BJ (cell line): ENCODE results near the gene SORBS1. TPM values are rescaled to one million over a fixed set of nuclear protein-coding genes. Genes with fewer than 3 reads are reported as not detected.

Experiments
- CTCF ChIA-PET: fragments of 350-600 bp; formaldehyde crosslinking; extraction: SDS; loops from one replicate; lab custom pipeline; 2021; ENCODE audit warnings: antibody characterized with exemption, inconsistent platforms; lab: Yijun Ruan, JAX
- POLR2A ChIA-PET: fragments of 300-600 bp; sonication (Branson Sonifier 250); formaldehyde crosslinking; extraction: SDS; loops from one replicate; lab custom pipeline; 2021; ENCODE audit warnings: antibody characterized with exemption; lab: Charles Lee
- DNase-seq: peaks from one replicate; pipeline ENCODE4 v3.0.0-alpha.2; 2011; ENCODE audit warnings: low read depth
- H3K27me3 ChIP-seq: 2 replicates; pipeline ENCODE4 v1.6.0; 2011; ENCODE audit warnings: low read length; ENCODE audit not compliant: control insufficient read depth, insufficient read depth
- H3K36me3 ChIP-seq: 2 replicates; pipeline ENCODE4 v1.5.1; 2011; ENCODE audit warnings: low read length; ENCODE audit not compliant: control insufficient read depth, insufficient read depth
- H3K4me3 ChIP-seq: 2 replicates; pipeline ENCODE4 v1.5.1; 2011; ENCODE audit warnings: low read depth, mild to moderate bottlenecking, control low read depth, low read length
- CTCF ChIP-seq: IDR thresholded peaks from 2 replicates; pipeline ENCODE4 v1.5.1; 2011; ENCODE audit warnings: low read depth, mild to moderate bottlenecking, control low read depth, inconsistent platforms, low read length, moderate library complexity; ENCODE audit not compliant: insufficient read depth
- polyA plus RNA-seq: library from polyadenylated mRNA; depleted of rRNA; stranded (reverse); fragments of >200 nt; gene quantifications from 2 replicates; pipeline ENCODE4 v1.2.3, GENCODE V29; 2011

Gene SORBS1
- polyA plus RNA-seq, 1 experiment = 1.8 TPM

- POLR2A ChIA-PET = no interaction called here
Measured at GRCh38 chr10:95329296-95329695, 231.9 kb downstream of the SORBS1 start.

GRCh38 chr10:95328013-95328412, 233.2 kb downstream of the SORBS1 start:
- Histone ChIP-seq H3K27me3 (peaks cover 2% of the 10 kb centered on the region; the same call in 1 of the 2 replicates), H3K36me3 (no peaks in the 10 kb centered on the region), H3K4me3 (no peak overlapping the region)
- no peak for TF ChIP-seq CTCF
- CTCF ChIA-PET = no interaction called here
- POLR2A ChIA-PET = no interaction called here
- no peak for DNase-seq

More at GRCh38 chr10:95329296-95329695, 231.9 kb downstream of the SORBS1 start:
- Histone ChIP-seq H3K36me3 (no peaks in the 10 kb centered on the region), H3K27me3 (0 out of 2 replicates have a peak, but pooled peaks cover 1% of the 10 kb centered on the region), H3K4me3 (no peak overlapping the region)
- CTCF ChIA-PET = interaction anchor here (1.3 kb wide), 2 partner anchors 10 to 84 kb away, joined by 3 to 4 read pairs; no protein-coding TSS in a partner anchor
- TF ChIP-seq CTCF = no peak
- DNase-seq = no peak

- Histone ChIP-seq H3K27me3 (peaks cover 2% of the 10 kb centered on the region; the same call in 1 of the 2 replicates), H3K36me3 (no peaks in the 10 kb centered on the region), H3K4me3 (no peak overlapping the region)
- no peak for DNase-seq
- POLR2A ChIA-PET = no interaction called here
- CTCF ChIA-PET = interaction anchor here (1.0 to 1.1 kb wide), 2 partner anchors 23 to 47 kb away, joined by 3 read pairs; no protein-coding TSS in a partner anchor
- TF ChIP-seq CTCF = no peak
Measured at GRCh38 chr10:95327367-95327766, 233.8 kb downstream of the SORBS1 start.

- CTCF ChIA-PET = interaction anchor here (1.0 to 1.1 kb wide), 2 partner anchors 24 to 46 kb away, joined by 3 read pairs; no protein-coding TSS in a partner anchor
- peaks cover 2% of the 10 kb centered on the region; the same call in 1 of the 2 replicates for H3K27me3 ChIP-seq
- no peak for TF ChIP-seq CTCF
Measured at GRCh38 chr10:95326396-95326795, 234.8 kb downstream of the SORBS1 start.

DNA sequence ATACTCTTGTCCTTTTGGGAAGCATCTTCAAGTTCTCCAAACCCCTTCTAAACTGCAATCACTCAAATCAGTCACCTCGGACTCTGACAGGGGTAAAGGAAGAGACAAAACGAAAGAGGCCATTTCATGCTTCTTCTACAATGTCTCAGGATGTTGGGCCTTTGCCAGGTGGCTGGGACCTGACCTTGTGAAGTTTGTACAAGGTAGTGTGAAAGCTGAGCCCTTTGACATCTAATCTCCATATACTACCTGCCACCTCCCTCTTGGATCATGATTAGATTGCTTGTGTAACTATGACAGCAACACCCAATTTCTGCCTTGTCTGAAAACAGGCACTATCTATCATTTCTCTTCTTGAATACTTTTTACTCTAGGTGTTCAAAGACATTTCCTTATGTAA, 235.3 kb downstream of the SORBS1 start:
- POLR2A ChIA-PET = no interaction called here
- peaks cover 2% of the 10 kb centered on the region; the same call in 1 of the 2 replicates for H3K27me3 ChIP-seq
- no peak overlapping the region for H3K4me3 ChIP-seq
- CTCF ChIA-PET = no interaction called here
- H3K36me3 ChIP-seq = no peaks in the 10 kb centered on the region
- DNase-seq = no peak
- TF ChIP-seq CTCF = no peak

More at GRCh38 chr10:95326396-95326795, 234.8 kb downstream of the SORBS1 start:
- no peaks in the 10 kb centered on the region for H3K36me3 ChIP-seq
- POLR2A ChIA-PET = no interaction called here
- no peak for DNase-seq
- H3K4me3 ChIP-seq = no peak overlapping the region
